Endothelial cell of umbilical vein (primary cell): ENCODE measurements around the gene IL32. TPM values are rescaled to one million over a fixed set of nuclear protein-coding genes. Genes with fewer than 3 reads are reported as not detected.

Source experiments
- BruUV-seq: library from RNA; stranded (reverse); fragments of 400-500 nt; replicated peaks from 2 replicates; lab custom pipeline; 2021; lab: Mats Ljungman, UMichigan
- CTCF ChIA-PET: fragments of 300-600, 350-600 bp; sonication (Branson Sonifier 250); formaldehyde crosslinking; loops from one replicate; lab custom pipeline; 2021; ENCODE audit warnings: antibody characterized with exemption, inconsistent platforms; lab: Charles Lee
- POLR2A ChIA-PET: fragments of 300-600, 350-600 bp; sonication (Branson Sonifier 250); formaldehyde crosslinking; loops from one replicate; lab custom pipeline; 2021; ENCODE audit warnings: antibody characterized with exemption, inconsistent platforms; lab: Charles Lee
- DNase-seq: peaks from one replicate; pipeline ENCODE4 v3.0.0-alpha.2; 2011; ENCODE audit warnings: low read depth, low spot score
- FAIRE-seq: peaks from 2 replicates; lab custom pipeline; 2011; peaks lifted over from hg19 to GRCh38; lab: Jason Lieb, UNC
- H2AFZ ChIP-seq: 2 replicates; pipeline ENCODE4 v1.6.0; 2012; ENCODE audit warnings: low read depth, low read length, control low read depth, inconsistent platforms
- H3K27ac ChIP-seq: 2 replicates; pipeline ENCODE4 v1.5.1; 2011; ENCODE audit warnings: low read depth, mild to moderate bottlenecking, control low read depth, low read length, moderate library complexity; ENCODE audit not compliant: insufficient read depth
- H3K27me3 ChIP-seq, 2 experiments: 2 replicates each; pipeline versions ENCODE4 v1.6.0 to v1.6.1; 2011; ENCODE audit warnings: low read length in 2 of 2, mixed read lengths in 1 of 2; ENCODE audit not compliant: control insufficient read depth in 2 of 2, insufficient read depth in 2 of 2
- H3K36me3 ChIP-seq, 2 experiments: 2 replicates in 1 of 2; 3 replicates in 1 of 2; pipeline ENCODE4 v1.5.1; 2011; ENCODE audit warnings: low read length in 2 of 2, mild to moderate bottlenecking in 1 of 2, moderate library complexity in 1 of 2; ENCODE audit not compliant: control insufficient read depth in 2 of 2, insufficient read depth in 2 of 2; ENCODE audit errors: extremely low read depth in 1 of 2
- H3K4me1 ChIP-seq: 3 replicates; pipeline ENCODE4 v1.5.1; 2011; ENCODE audit warnings: mild to moderate bottlenecking, low read length; ENCODE audit not compliant: control insufficient read depth, insufficient read depth; ENCODE audit errors: extremely low read depth
- H3K4me2 ChIP-seq: 2 replicates; pipeline ENCODE4 v1.6.1; 2011; ENCODE audit warnings: low read length, control low read depth, mixed read lengths; ENCODE audit not compliant: insufficient read depth
- H3K4me3 ChIP-seq, 3 experiments: fragments of 200-600 bp in 1 of 3; sonication (generic), shearing (Covaris generic) in 1 of 3; replicated peaks in 1 of 3; 2 replicates each; pipeline ENCODE4 v1.5.1; 2011 to 2016; ENCODE audit warnings: control low read depth in 3 of 3, low read length in 3 of 3, mild to moderate bottlenecking in 2 of 3, inconsistent platforms in 1 of 3, low read depth in 1 of 3, moderate library complexity in 1 of 3; ENCODE audit not compliant: insufficient read depth in 1 of 3
- H3K79me2 ChIP-seq: 2 replicates; pipeline ENCODE4 v1.6.0; 2012; ENCODE audit warnings: low read length, inconsistent platforms; ENCODE audit not compliant: control insufficient read depth, insufficient read depth
- H3K9ac ChIP-seq: replicated peaks from 2 replicates; pipeline ENCODE3; 2011; ENCODE audit warnings: low read length, control low read depth; ENCODE audit not compliant: insufficient read depth; ENCODE audit errors: extremely low read depth
- H3K9me1 ChIP-seq: replicated peaks from 3 replicates; pipeline ENCODE4 v1.6.0; 2011; ENCODE audit warnings: mild to moderate bottlenecking, low read length; ENCODE audit not compliant: control insufficient read depth, insufficient read depth; ENCODE audit errors: extremely low read depth
- H3K9me3 ChIP-seq: replicated peaks from 2 replicates; pipeline ENCODE4 v1.5.1; 2012; ENCODE audit warnings: low read length, inconsistent platforms; ENCODE audit not compliant: control insufficient read depth, insufficient read depth
- H4K20me1 ChIP-seq: replicated peaks from 2 replicates; pipeline ENCODE3; 2011; ENCODE audit warnings: mild to moderate bottlenecking, low read length; ENCODE audit not compliant: control insufficient read depth, insufficient read depth; ENCODE audit errors: extremely low read depth
- EZH2 ChIP-seq: IDR thresholded peaks from 2 replicates; pipeline ENCODE4 v1.6.1; 2012; ENCODE audit warnings: borderline replicate concordance, low read depth, mild to moderate bottlenecking, moderate library complexity, low read length, inconsistent platforms; ENCODE audit not compliant: severe bottlenecking
- FOS ChIP-seq: IDR thresholded peaks from 2 replicates; pipeline ENCODE4 v1.6.1; 2011; ENCODE audit warnings: mild to moderate bottlenecking, low read length, moderate library complexity, borderline replicate concordance; ENCODE audit not compliant: insufficient read depth
- GATA2 ChIP-seq: IDR thresholded peaks from 2 replicates; pipeline ENCODE4 v1.7.0; 2011; ENCODE audit warnings: low read depth, mild to moderate bottlenecking, moderate library complexity, mixed read lengths, low read length; ENCODE audit not compliant: insufficient read length, insufficient read depth
- JUN ChIP-seq: IDR thresholded peaks from 2 replicates; pipeline ENCODE4 v1.6.1; 2011; ENCODE audit warnings: borderline replicate concordance, low read depth; ENCODE audit not compliant: insufficient read length, insufficient read depth
- MYC ChIP-seq: IDR thresholded peaks from one replicate; pipeline ENCODE4 v1.6.1; 2011; ENCODE audit warnings: mild to moderate bottlenecking, low read depth, low read length
- POLR2A ChIP-seq: IDR thresholded peaks from 2 replicates; pipeline ENCODE4 v1.6.1; 2012; ENCODE audit warnings: low read depth, mild to moderate bottlenecking, control low read depth, low read length
- POLR2AphosphoS5 ChIP-seq: IDR thresholded peaks from 2 replicates; pipeline ENCODE4 v1.6.1; 2012; ENCODE audit warnings: low read depth, mild to moderate bottlenecking, control low read depth, low read length, moderate library complexity; ENCODE audit not compliant: insufficient read depth
- dilution Hi-C: fragments of 300-500 bp; cut with MboI; formaldehyde crosslinking; loops from one replicate; pipeline ENCODE4 v1.15.0; 2019; ENCODE audit warnings: low sequenced_read_pairs; ENCODE audit not compliant: extremely low pct_ligation_motif_present
- intact Hi-C: fragments of 100-400 bp; cut with micrococcal nuclease; formaldehyde crosslinking; loops from one replicate; pipeline ENCODE4 v1.10.0; 2022
- polyA plus RNA-seq, 4 experiments: library from polyadenylated mRNA; depleted of rRNA in 3 of 4; stranded (reverse) in 3 of 4; unstranded in 1 of 4; fragments of >200 nt; gene quantifications; 2 replicates each; pipeline versions ENCODE4 v1.2.1 to v1.2.3, GENCODE V29; 2011 to 2012; ENCODE audit warnings: missing spikeins in 1 of 4
- total RNA-seq: library from RNA; stranded (reverse); gene quantifications from 2 replicates; pipeline ENCODE4 v1.2.3, GENCODE V29; 2021
- TF ChIP-seq, protein P1 (sequence below): IDR thresholded peaks from 2 replicates; pipeline ENCODE4 v1.6.1; 2011; ENCODE audit not compliant: insufficient read depth, insufficient read length
- TF ChIP-seq, protein P2 (sequence below), 2 donors: IDR thresholded peaks; 1 replicate in 1 of 2; 2 replicates in 1 of 2; pipeline ENCODE4 v1.5.1; 2011; ENCODE audit warnings: low read length in 2 of 2, mild to moderate bottlenecking in 2 of 2, moderate library complexity in 2 of 2, control low read depth in 1 of 2, inconsistent platforms in 1 of 2, low read depth in 1 of 2; ENCODE audit not compliant: insufficient read depth in 1 of 2; ENCODE audit errors: extremely low read depth in 1 of 2

IL32 gene
- total and polyA plus RNA-seq, 2 donors (not counting 3 experiments of a cell fraction or from before 2014, with no cell fraction given), result 55.7 to 336 TPM

DNA sequence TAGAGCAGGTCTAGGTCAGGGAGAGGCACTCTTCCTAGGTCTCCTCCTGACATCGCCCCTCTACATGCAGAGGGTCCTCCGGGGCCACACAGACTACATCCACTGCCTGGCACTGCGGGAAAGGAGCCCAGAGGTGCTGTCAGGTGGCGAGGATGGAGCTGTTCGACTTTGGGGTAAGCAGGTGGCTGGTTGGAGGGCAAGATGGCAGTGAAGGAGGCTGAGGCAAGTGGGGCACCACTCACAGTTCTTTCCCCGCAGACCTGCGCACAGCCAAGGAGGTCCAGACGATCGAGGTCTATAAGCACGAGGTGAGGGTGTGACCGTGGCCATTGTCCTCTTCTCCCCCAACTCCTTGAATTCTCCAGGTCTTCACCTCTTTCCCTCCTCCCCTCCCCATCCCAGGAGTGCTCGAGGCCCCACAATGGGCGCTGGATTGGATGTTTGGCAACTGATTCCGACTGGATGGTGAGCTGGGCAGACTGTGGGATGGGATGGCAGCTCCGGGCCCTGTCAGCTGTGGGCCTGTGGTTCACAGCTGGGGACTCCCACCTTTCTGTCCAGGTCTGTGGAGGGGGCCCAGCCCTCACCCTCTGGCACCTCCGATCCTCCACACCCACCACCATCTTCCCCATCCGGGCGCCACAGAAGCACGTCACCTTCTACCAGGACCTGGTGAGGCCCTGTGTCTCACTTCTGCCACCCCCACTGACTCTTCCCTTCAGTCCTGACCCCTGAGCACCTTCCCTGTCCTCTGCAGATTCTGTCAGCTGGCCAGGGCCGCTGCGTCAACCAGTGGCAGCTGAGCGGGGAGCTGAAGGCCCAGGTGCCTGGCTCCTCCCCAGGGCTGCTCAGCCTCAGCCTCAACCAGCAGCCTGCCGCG is 38.6 kb upstream of the IL32 start:
- no peaks in the 10 kb centered on the region for H3K9me3 ChIP-seq
- no peak overlapping the region for H2AFZ ChIP-seq
- no peaks in the 10 kb centered on the region for H3K9me1 ChIP-seq
- no peak overlapping the region for H3K4me2 ChIP-seq
- intact Hi-C loops, result no loop called here
- no peak overlapping the region for H3K9ac ChIP-seq
- H3K4me1 ChIP-seq, result peaks cover 17% of the 10 kb centered on the region
- peaks cover 2% of the 10 kb centered on the region for H3K79me2 ChIP-seq
- H4K20me1 ChIP-seq, result no peaks in the 10 kb centered on the region
- BruUV-seq, result no TSS peak
- FAIRE-seq, result no peak
- CTCF ChIA-PET, result interaction anchor here (1.4 to 8.8 kb wide), 4 partner anchors 18 to 141 kb away, joined by 8 to 200 read pairs (median 53); partner anchors contain the start of gene MMP25
- no peak overlapping the region for H3K4me3 ChIP-seq
- H3K27me3 ChIP-seq, result peaks cover 20 to 22% of the 10 kb centered on the region in 2 experiments
- no peak for TF ChIP-seq JUN
- TF ChIP-seq EZH2, result no peak
- TF ChIP-seq, protein P1, sequence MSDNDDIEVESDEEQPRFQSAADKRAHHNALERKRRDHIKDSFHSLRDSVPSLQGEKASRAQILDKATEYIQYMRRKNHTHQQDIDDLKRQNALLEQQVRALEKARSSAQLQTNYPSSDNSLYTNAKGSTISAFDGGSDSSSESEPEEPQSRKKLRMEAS, result no peak
- TF ChIP-seq POLR2A, result no peak
- TF ChIP-seq POLR2AphosphoS5, result no peak
- TF ChIP-seq FOS, result no peak
- no peak for TF ChIP-seq MYC
- TF ChIP-seq, protein P2, sequence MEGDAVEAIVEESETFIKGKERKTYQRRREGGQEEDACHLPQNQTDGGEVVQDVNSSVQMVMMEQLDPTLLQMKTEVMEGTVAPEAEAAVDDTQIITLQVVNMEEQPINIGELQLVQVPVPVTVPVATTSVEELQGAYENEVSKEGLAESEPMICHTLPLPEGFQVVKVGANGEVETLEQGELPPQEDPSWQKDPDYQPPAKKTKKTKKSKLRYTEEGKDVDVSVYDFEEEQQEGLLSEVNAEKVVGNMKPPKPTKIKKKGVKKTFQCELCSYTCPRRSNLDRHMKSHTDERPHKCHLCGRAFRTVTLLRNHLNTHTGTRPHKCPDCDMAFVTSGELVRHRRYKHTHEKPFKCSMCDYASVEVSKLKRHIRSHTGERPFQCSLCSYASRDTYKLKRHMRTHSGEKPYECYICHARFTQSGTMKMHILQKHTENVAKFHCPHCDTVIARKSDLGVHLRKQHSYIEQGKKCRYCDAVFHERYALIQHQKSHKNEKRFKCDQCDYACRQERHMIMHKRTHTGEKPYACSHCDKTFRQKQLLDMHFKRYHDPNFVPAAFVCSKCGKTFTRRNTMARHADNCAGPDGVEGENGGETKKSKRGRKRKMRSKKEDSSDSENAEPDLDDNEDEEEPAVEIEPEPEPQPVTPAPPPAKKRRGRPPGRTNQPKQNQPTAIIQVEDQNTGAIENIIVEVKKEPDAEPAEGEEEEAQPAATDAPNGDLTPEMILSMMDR (IDR thresholded peaks at IDR 0.05; ENCODE audit: extremely low read depth in 1 of 2, insufficient read depth in 1 of 2, low read depth in 1 of 2, low read length in 2 of 2), result no peak
- no peak for TF ChIP-seq GATA2
- dilution Hi-C loops, result no loop called here
- POLR2A ChIA-PET, result no interaction called here
- no peak overlapping the region for H3K27ac ChIP-seq
- H3K36me3 ChIP-seq, result peaks cover 0 to 9% of the 10 kb centered on the region in 2 experiments
- DNase-seq, result no peak
